IPS-18c (cell line): ENCODE results near the gene APOE.

Source experiments
- H3K4me3 ChIP-seq: 2 replicates; pipeline ENCODE4 v1.7.0; 2013; ENCODE audit warnings: low read depth, mild to moderate bottlenecking, low read length, moderate library complexity; ENCODE audit not compliant: insufficient read depth
- H3K9me3 ChIP-seq: one replicate; pipeline ENCODE4 v1.6.1; 2013; ENCODE audit warnings: mild to moderate bottlenecking, low read length, moderate library complexity; ENCODE audit not compliant: control insufficient read depth, insufficient read depth

APOE gene

DNA sequence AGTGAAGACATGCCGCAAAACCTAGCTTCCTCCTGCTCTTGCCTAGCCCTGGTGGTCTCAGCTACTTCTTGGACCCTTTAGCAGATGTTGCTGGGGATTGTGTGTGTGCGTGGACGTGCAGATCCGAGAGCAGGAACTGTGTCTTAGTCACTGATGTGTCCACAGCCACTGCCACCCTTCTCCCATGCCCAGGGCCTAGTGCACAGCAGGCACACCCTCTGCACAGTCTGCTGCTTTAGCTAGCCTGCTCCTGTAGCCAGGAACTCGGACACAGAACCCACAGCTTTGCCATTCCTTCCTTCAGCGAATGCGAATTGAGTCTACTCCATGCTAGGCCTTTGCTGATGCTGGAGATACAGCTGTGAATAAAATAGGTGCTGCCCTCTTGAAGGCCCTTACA is 51.9 kb downstream of the APOE start:
- no peak overlapping the region for H3K4me3 ChIP-seq
- no peaks in the 10 kb centered on the region for H3K9me3 ChIP-seq

DNA sequence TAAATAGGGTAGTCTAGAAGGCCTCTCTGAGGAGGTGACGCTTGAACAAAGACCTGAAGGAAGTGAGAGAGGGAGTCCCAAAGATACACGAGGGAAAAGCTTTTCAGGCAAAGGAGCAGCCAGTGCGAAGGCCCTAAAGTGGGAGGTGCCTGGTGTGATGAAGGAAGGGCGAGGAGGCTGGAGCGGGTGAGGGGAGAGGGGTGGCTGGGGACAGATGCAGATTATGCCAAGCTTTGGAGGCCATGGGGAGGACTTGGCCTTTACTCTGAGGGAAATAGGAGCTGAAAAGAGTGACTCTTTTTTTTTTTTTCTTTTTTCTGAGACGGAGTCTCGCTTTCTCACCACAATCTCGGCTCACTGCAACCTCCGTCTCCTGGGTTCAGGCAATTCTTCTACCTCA is 52.5 kb downstream of the APOE start:
- H3K4me3 ChIP-seq = no peak overlapping the region
- H3K9me3 ChIP-seq = no peaks in the 10 kb centered on the region
